Measurements from ENCODE around the gene NRL. TPM values are rescaled to one million over a fixed set of nuclear protein-coding genes. Genes with fewer than 3 reads are reported as not detected.

The NRL gene
- total RNA-seq, 4 donors from 2014 or later, result 1.0 to 3.0 (median 1.1) TPM; not detected in 1

GRCh38 chr14:24054324-24054641 is 60.5 kb downstream of the NRL start:
- TF ChIP-seq, protein P1, sequence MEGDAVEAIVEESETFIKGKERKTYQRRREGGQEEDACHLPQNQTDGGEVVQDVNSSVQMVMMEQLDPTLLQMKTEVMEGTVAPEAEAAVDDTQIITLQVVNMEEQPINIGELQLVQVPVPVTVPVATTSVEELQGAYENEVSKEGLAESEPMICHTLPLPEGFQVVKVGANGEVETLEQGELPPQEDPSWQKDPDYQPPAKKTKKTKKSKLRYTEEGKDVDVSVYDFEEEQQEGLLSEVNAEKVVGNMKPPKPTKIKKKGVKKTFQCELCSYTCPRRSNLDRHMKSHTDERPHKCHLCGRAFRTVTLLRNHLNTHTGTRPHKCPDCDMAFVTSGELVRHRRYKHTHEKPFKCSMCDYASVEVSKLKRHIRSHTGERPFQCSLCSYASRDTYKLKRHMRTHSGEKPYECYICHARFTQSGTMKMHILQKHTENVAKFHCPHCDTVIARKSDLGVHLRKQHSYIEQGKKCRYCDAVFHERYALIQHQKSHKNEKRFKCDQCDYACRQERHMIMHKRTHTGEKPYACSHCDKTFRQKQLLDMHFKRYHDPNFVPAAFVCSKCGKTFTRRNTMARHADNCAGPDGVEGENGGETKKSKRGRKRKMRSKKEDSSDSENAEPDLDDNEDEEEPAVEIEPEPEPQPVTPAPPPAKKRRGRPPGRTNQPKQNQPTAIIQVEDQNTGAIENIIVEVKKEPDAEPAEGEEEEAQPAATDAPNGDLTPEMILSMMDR (IDR thresholded peaks at IDR 0.05; ENCODE audit: low read depth), result no peak

- TF ChIP-seq, protein P1 (IDR thresholded peaks at IDR 0.05; ENCODE audit: low read depth), result no peak
Observed at GRCh38 chr14:24053548-24054323, 61.0 kb downstream of the NRL start.

- TF ChIP-seq, protein P1 (IDR thresholded peaks at IDR 0.05; ENCODE audit: low read depth), result no peak
Observed at GRCh38 chr14:24052656-24053547, 61.8 kb downstream of the NRL start.

DNA sequence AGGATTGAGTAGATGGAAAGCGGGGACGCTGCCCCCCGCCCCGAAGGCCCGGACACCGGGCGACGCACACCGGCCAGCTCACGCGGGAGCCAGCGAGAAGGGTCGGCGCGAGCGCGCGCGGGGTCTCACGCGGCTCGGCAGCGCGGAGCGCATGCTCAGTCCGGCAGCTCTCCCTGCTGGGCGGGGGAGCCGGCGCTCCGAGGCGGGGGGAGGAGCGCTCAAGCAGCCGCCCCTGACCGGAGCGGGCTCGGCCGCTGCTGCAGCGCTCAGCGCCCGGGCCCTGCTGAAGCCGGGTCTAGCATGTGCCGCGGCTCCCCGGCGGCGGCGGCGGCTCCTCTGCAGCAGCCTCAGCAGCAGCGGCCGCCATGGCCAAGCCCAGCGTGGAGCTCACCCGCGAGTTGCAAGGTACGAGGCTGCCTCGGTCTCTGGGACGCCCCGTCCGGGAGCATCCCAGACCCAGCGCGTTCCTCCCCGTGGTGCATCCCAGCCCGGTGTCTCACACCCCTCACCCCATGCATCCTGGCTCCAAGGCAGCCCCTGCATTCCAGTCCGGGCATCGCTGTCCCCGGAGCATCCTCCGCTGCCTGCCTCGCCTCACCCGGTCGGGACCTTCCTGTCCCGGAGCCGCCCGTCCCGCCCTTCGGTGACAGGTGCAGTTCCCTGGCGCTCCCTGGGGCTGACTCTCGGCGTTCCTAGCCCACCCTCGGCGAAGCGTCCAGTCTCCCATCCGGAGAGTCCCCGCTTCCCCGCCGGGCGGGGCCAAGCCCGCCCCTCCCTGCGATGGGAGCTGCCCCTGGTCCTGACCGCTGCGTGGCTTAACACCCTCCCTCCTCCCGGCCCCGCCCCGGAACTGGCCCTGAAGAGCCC is 62.7 kb downstream of the NRL start, which contains the start of gene CARMIL3:
CARMIL3 (plus strand) TSS at position 221 of the 867 bp plus-strand sequence; CDS start at position 366, 145 bp downstream.
- TF ChIP-seq, protein P1 (IDR thresholded peaks at IDR 0.05; ENCODE audit: low read depth), result no peak

DNA sequence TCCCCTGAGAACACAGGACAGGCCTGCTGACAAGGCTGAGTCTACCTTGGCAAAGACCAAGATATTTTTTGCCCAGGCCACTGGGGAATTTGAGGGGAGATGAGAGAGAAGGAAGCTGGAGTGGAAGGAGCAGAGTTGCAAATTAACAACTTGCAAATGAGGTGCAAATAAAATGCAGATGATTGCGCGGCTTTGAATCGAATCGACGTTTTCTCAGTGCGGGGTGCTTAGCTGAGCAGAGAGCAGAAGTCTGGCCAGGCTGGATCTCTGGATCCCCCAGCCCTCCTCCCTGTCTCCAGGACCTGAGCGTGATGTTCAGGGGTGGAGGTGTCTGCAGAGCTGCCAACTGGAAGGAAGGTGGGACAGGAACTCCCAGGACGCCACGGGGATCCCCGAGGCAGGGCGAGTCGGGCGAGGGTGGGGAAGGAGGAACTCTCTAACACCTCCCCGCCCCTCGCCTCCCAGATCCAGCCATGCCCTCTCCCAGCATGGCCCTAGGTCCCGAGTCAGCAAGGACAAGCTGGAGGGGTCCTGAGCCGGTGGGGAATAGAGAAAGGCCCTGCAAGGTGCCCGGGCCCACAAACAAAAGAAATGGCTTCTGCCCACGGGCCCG is 63.5 kb downstream of the NRL start:
- TF ChIP-seq, protein P1 (IDR thresholded peaks at IDR 0.05; ENCODE audit: low read depth), result no peak

- TF ChIP-seq, protein P1 (IDR thresholded peaks at IDR 0.05; ENCODE audit: low read depth), result no peak
Observed at GRCh38 chr14:24042746-24043145, 72.0 kb downstream of the NRL start.
